Measurements from ENCODE around the gene LAPTM5.
"Not testable (repeated sequence)": the region's sequence is repeated elsewhere in the genome, so short reads cannot be mapped to it uniquely, and the experiment has no call there.

Gene LAPTM5

DNA sequence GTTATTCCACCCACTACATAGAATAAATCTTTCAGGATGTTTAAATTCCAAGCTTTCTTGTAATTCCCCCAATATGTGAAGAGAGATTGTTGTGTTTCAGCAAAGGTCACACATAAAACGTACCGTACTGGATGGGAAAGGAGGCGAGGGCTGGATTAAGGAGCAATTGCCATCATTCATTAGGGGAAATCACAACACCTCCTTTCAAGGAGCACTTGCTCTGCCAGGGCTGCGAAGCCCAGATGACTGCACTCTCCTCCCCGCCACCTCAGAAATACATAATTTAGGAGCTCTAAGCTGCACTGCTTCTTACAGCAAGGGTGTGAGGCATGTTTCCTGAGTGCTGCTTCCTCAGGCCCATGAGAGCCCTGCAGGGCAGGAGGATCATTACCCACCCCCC lies 63.8 kb downstream of the LAPTM5 start:
- DNase-seq (ENCODE audit: low spot score) = no peak

DNA sequence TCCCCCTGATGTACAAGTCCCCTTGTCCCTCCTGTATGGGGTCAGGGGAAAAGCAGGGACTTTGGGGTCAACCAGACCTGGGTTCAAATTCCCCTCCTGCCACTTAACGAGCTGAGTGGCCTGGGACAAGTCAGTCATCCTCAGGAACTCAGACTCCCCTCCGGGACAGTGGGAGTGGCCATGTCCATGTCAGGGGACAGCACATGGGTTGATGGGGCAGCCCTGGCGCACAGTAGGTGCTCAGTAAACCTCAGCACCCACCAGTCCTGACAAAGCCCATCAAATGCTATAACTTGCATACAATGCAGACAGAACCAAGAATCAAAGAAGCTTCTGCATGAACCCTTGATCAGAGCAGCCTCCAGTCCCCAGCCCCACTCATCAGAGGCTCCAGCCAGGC lies 64.2 kb downstream of the LAPTM5 start:
- no peak for DNase-seq (ENCODE audit: low spot score)

- no peak for DNase-seq (ENCODE audit: low spot score)
Observed at GRCh38 chr1:30692948-30693301, 64.6 kb downstream of the LAPTM5 start.

GRCh38 chr1:30692201-30692947 lies 65.2 kb downstream of the LAPTM5 start:
- no peak for DNase-seq (ENCODE audit: low spot score)

- DNase-seq (ENCODE audit: low spot score) = no peak
Observed at GRCh38 chr1:30691480-30691879, 66.1 kb downstream of the LAPTM5 start.

DNA sequence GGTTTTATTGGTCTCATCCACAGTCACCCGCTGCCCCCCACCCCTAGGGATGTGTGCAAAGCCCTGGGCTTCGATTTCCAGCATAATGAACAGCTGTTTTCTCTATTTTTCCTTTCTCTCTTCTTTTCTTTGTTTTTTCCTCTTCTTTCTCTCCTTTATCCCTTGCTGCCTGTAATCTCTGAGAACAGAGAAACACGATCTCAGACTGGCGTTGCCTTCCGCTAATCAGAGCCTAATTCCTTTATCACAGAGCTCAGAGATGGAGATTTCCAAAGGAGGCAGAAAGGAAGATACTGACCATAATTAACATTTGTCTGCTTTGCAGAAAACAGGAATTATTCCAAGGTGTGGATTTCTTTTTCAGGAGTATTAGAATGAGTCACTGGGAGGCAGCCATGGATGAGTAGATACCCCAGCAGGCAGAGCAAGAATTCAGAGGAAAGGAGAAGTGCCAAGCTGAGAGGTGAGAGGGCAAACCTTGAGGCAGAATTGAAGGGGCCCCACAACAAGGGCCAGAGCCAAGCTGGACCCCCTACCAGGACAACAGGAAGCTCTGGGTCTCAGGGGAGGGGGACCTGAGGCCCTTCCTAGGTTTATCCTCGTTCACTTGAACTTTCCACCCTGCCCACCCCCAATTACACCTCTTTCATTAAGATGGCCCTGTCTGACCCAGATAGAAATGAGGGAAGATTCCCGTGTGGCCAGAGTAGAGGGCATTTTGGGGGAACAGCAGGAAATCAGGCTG lies 67.5 kb downstream of the LAPTM5 start:
- no peak for DNase-seq (ENCODE audit: low spot score)

- DNase-seq (ENCODE audit: low spot score) = no peak
Observed at GRCh38 chr1:30688920-30689794, 68.4 kb downstream of the LAPTM5 start.

- not testable (repeated sequence) for DNase-seq (ENCODE audit: low spot score)
Observed at GRCh38 chr1:30688516-30688915, 69.1 kb downstream of the LAPTM5 start.

DNA sequence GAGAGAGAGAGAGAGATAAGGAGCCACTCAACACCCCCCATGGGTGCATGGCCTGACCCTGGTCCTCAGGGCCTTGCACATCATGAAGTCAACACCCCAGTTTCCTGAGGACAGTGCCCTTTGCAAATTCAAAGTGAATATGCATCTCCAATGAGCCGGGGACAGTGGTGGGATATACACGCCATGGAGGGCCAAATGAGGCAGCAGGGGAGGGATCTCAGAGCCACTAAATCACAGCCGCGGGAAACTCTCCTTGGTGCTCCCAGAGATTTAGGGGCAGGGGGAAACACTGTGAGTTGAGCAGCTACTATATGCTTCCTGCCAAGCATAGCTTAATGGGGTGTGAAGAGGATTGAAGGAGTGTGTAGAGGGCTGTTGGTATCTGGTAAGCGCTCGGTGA lies 69.7 kb downstream of the LAPTM5 start:
- DNase-seq (ENCODE audit: low spot score) = no peak

GRCh38 chr1:30686236-30686935 lies 71.2 kb downstream of the LAPTM5 start:
- no peak for DNase-seq (ENCODE audit: low spot score)

- DNase-seq (ENCODE audit: low spot score) = no peak
Observed at GRCh38 chr1:30685796-30686165, 71.8 kb downstream of the LAPTM5 start.

GRCh38 chr1:30684881-30685795 lies 72.4 kb downstream of the LAPTM5 start:
- DNase-seq (ENCODE audit: low spot score) = no peak

DNA sequence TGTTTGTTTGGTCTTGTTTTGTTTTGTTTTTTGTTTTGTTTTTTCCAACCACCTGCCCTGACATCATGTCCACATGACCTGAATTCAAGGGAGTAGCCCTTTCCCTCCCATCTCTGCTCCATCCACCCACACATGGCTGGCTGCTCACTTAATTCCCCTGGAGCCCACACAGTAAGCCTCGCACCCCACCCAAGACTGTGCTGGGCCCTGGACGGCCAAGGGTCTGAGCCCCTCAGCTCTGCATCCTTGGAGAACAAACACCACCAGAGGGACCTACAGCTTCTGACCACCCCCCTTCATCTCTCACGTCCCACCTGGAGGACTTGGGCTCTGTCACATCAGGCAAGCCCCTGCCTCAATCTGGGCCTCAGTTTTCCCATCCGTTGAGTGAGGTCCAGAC lies 73.3 kb downstream of the LAPTM5 start:
- no peak for DNase-seq (ENCODE audit: low spot score)

DNA sequence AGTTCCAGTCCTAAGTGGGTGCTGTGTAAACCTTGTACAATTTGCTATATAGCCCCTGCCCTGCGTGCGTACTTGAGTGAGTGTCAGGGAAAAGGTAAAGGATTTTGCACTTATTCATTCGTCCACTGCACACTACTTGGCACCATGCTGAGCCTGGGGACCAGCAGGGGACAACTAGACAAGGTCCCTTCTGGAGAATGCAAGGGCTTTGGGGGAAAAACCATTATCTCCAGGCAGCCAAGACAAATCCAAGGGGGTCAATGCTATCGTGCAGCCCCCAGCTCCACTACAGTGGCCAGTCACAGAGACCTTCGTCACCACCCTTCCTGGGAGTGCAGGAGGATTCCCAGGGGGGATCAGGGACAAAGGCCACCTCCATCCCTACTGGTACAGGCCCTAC lies 73.9 kb downstream of the LAPTM5 start:
- no peak for DNase-seq (ENCODE audit: low spot score)
